PC-9 (cell line): ENCODE data around the gene PEX26. TPM values are rescaled to one million over a fixed set of nuclear protein-coding genes. Genes with fewer than 3 reads are reported as not detected.

ENCODE experiments used
- BruUV-seq: library from RNA; stranded (reverse); fragments of 400-500 nt; replicated peaks from 2 replicates; lab custom pipeline; 2021; lab: Mats Ljungman, UMichigan
- CTCF ChIA-PET: fragments of 300-600 bp; sonication (Branson Sonifier 250); formaldehyde crosslinking; loops from one replicate; lab custom pipeline; 2022; ENCODE audit warnings: antibody characterized with exemption; lab: Charles Lee
- POLR2A ChIA-PET: fragments of 300-600 bp; sonication (Branson Sonifier 250); formaldehyde crosslinking; loops from one replicate; lab custom pipeline; 2022; ENCODE audit warnings: antibody characterized with exemption; ENCODE audit not compliant: unreplicated experiment; lab: Charles Lee
- DNase-seq, 2 experiments: peaks; one replicate each; pipeline versions ENCODE4 v3.0.0 to v3.0.0-alpha.2; 2015 to 2022; ENCODE audit warnings: mixed read lengths in 1 of 2
- H2AFZ ChIP-seq: fragments of 200-600 bp; sonication (generic); 2 replicates; pipeline ENCODE4 v1.8.1; 2017; ENCODE audit warnings: antibody characterized with exemption
- H3F3A ChIP-seq: fragments of 200-600 bp; sonication (generic); 2 replicates; pipeline ENCODE4 v1.8.1; 2017; ENCODE audit warnings: antibody characterized with exemption, mild to moderate bottlenecking, low read depth; ENCODE audit not compliant: insufficient read depth
- H3K27ac ChIP-seq: fragments of 200-600 bp; sonication (generic); 2 replicates; pipeline ENCODE4 v1.6.1; 2016; ENCODE audit warnings: mixed run types
- H3K27me3 ChIP-seq: fragments of 200-600 bp; sonication (generic); 2 replicates; pipeline ENCODE4 v1.6.1; 2016; ENCODE audit warnings: low read depth, mixed run types; ENCODE audit not compliant: insufficient read depth
- H3K36me3 ChIP-seq: fragments of 200-600 bp; sonication (generic); 2 replicates; pipeline ENCODE4 v1.6.1; 2016; ENCODE audit warnings: low read depth, mixed run types
- H3K4me1 ChIP-seq: fragments of 200-600 bp; sonication (generic); replicated peaks from 2 replicates; pipeline ENCODE4 v1.6.1; 2016; ENCODE audit warnings: mixed run types; ENCODE audit not compliant: insufficient read depth
- H3K4me2 ChIP-seq: fragments of 200-600 bp; sonication (generic); 2 replicates; pipeline ENCODE4 v1.6.1; 2017; ENCODE audit warnings: mixed run types
- H3K4me3 ChIP-seq: fragments of 200-600 bp; sonication (generic); 2 replicates; pipeline ENCODE4 v1.6.1; 2016; ENCODE audit warnings: mixed run types
- H3K79me2 ChIP-seq: fragments of 200-600 bp; sonication (generic); 2 replicates; pipeline ENCODE4 v1.6.1; 2017; ENCODE audit warnings: low read depth, mixed run types
- H3K9me2 ChIP-seq: fragments of 200-600 bp; sonication (generic); 2 replicates; pipeline ENCODE4 v1.8.1; 2017; ENCODE audit warnings: mild to moderate bottlenecking; ENCODE audit not compliant: insufficient read depth
- H3K9me3 ChIP-seq: fragments of 200-600 bp; sonication (generic); 2 replicates; pipeline ENCODE4 v1.8.1; 2016; ENCODE audit warnings: low read depth; ENCODE audit not compliant: insufficient read depth
- H4K20me1 ChIP-seq: fragments of 200-600 bp; sonication (generic); 2 replicates; pipeline ENCODE4 v1.8.1; 2017; ENCODE audit not compliant: insufficient read depth
- CTCF ChIP-seq: fragments of 200-600 bp; sonication (generic); conservative IDR thresholded peaks from 2 replicates; pipeline ENCODE4 v1.6.1; 2017; ENCODE audit warnings: mixed run types, antibody characterized with exemption, mild to moderate bottlenecking, moderate library complexity
- EZH2 ChIP-seq: fragments of 200-600 bp; sonication (generic); IDR thresholded peaks from 2 replicates; pipeline ENCODE4 v1.8.0; 2017; ENCODE audit warnings: antibody characterized with exemption, low read depth
- intact Hi-C: fragments of 100-400 bp; cut with micrococcal nuclease; formaldehyde crosslinking; loops from one replicate; pipeline ENCODE4 v1.10.0; 2022; ENCODE audit not compliant: unreplicated experiment
- total RNA-seq: library from RNA; stranded (reverse); gene quantifications from 2 replicates; pipeline ENCODE4 v1.2.3, GENCODE V29; 2021

Gene PEX26
- total RNA-seq, 1 experiment from 2014 or later, result 30.0 TPM

- Histone ChIP-seq H3K9me2 (no peaks in the 10 kb centered on the region), H3K36me3 (peaks cover 3% of the 10 kb centered on the region; the same call in 1 of the 2 replicates), H3F3A (no peaks in the 10 kb centered on the region), H2AFZ (peak overlapping the region; percentile 95), H3K27me3 (no peaks in the 10 kb centered on the region), H3K27ac (peak overlapping the region; percentile 56), H3K4me3 (peak overlapping the region; percentile 98), H3K4me2 (peak overlapping the region; percentile 77), H3K4me1 (peaks cover 16% of the 10 kb centered on the region), H4K20me1 (no peaks in the 10 kb centered on the region), H3K79me2 (peaks cover 34% of the 10 kb centered on the region), H3K9me3 (no peaks in the 10 kb centered on the region)
- TF ChIP-seq EZH2 (no peak), CTCF (no peak)
- intact Hi-C loops, result loop anchor here (5.0 kb wide), 2 partner anchors 91 to 521 kb away; no protein-coding TSS in a partner anchor
- ChIA-PET CTCF (interaction anchor here (1.1 to 1.5 kb wide), 2 partner anchors 9 to 79 kb away, joined by 4 to 5 read pairs; no protein-coding TSS in a partner anchor), POLR2A (no interaction called here)
- DNase-seq, result peak; percentile 30 to 52
- TSS peak; percentile 38 for BruUV-seq
Measured at GRCh38 chr22:18078329-18079041, 695 bp downstream of the PEX26 start.

GRCh38 chr22:18079706-18080233, 2.0 kb downstream of the PEX26 start:
- no TSS peak for BruUV-seq
- Histone ChIP-seq H4K20me1 (no peaks in the 10 kb centered on the region), H3K4me2 (peak overlapping the region; percentile 77), H3K27me3 (no peaks in the 10 kb centered on the region), H3K4me1 (peaks cover 16% of the 10 kb centered on the region), H3F3A (no peaks in the 10 kb centered on the region), H3K36me3 (peaks cover 3% of the 10 kb centered on the region; the same call in 1 of the 2 replicates), H3K27ac (no peak overlapping the region), H3K79me2 (peaks cover 34% of the 10 kb centered on the region), H3K4me3 (no peak overlapping the region), H3K9me2 (no peaks in the 10 kb centered on the region), H2AFZ (no peak overlapping the region), H3K9me3 (no peaks in the 10 kb centered on the region)
- TF ChIP-seq EZH2 (no peak), CTCF (no peak)
- no peak for DNase-seq
- ChIA-PET POLR2A (no interaction called here), CTCF (interaction anchor here (1.1 kb wide), 1 partner anchor 11 kb away, joined by 5 read pairs; no protein-coding TSS in a partner anchor)
- intact Hi-C loops, result loop anchor here (5.0 kb wide), 2 partner anchors 92 to 522 kb away; no protein-coding TSS in a partner anchor

GRCh38 chr22:18081416-18081815, 3.6 kb downstream of the PEX26 start:
- no peak overlapping the region for H2AFZ ChIP-seq
- H4K20me1 ChIP-seq, result no peaks in the 10 kb centered on the region
- intact Hi-C loops, result no loop called here
- no peak overlapping the region for H3K27ac ChIP-seq
- H3F3A ChIP-seq, result no peaks in the 10 kb centered on the region
- CTCF ChIA-PET, result no interaction called here
- TF ChIP-seq EZH2, result no peak
- TF ChIP-seq CTCF, result no peak
- H3K9me2 ChIP-seq, result no peaks in the 10 kb centered on the region
- no peak for DNase-seq
- POLR2A ChIA-PET, result no interaction called here
- H3K36me3 ChIP-seq, result peaks cover 3% of the 10 kb centered on the region; the same call in 1 of the 2 replicates
- H3K9me3 ChIP-seq, result no peaks in the 10 kb centered on the region
- peaks cover 14% of the 10 kb centered on the region for H3K4me1 ChIP-seq
- no TSS peak for BruUV-seq
- H3K4me2 ChIP-seq, result no peak overlapping the region
- no peaks in the 10 kb centered on the region for H3K27me3 ChIP-seq
- no peak overlapping the region for H3K4me3 ChIP-seq
- peaks cover 34% of the 10 kb centered on the region for H3K79me2 ChIP-seq
